ENCODE data around the gene CAMK2D. TPM values are rescaled to one million over a fixed set of nuclear protein-coding genes. Genes with fewer than 3 reads are reported as not detected.

The CAMK2D gene
- total and polyA plus RNA-seq, 2 donors from 2014 or later = 9.1 to 34.7 TPM

- Histone ChIP-seq H3K4me3 (ENCODE audit: low read length in 3 of 3) (no peak overlapping the region), H3K9me3 (ENCODE audit: control insufficient read depth in 2 of 3, insufficient read depth in 1 of 3, low read length in 3 of 3) (no peaks in the 10 kb centered on the region), H3K36me3 (ENCODE audit: control insufficient read depth in 2 of 3, insufficient read depth in 3 of 3, low read length in 3 of 3) (no peaks in the 10 kb centered on the region), H3K27me3 (ENCODE audit: control insufficient read depth, insufficient read depth, low read length) (no peaks in the 10 kb centered on the region), H3K9ac (ENCODE audit: low read length in 3 of 3) (no peak overlapping the region), H3K27ac (ENCODE audit: low read depth in 2 of 2, low read length in 2 of 2) (no peak overlapping the region), H3K4me1 (ENCODE audit: control insufficient read depth in 2 of 3, insufficient read depth in 2 of 3, low read depth in 1 of 3, low read length in 3 of 3) (peaks cover 0 to 3% (median 0%) of the 10 kb centered on the region in 3 donors)
- DNase-seq (no peak), FAIRE-seq (no peak)
- TF ChIP-seq, protein P1, sequence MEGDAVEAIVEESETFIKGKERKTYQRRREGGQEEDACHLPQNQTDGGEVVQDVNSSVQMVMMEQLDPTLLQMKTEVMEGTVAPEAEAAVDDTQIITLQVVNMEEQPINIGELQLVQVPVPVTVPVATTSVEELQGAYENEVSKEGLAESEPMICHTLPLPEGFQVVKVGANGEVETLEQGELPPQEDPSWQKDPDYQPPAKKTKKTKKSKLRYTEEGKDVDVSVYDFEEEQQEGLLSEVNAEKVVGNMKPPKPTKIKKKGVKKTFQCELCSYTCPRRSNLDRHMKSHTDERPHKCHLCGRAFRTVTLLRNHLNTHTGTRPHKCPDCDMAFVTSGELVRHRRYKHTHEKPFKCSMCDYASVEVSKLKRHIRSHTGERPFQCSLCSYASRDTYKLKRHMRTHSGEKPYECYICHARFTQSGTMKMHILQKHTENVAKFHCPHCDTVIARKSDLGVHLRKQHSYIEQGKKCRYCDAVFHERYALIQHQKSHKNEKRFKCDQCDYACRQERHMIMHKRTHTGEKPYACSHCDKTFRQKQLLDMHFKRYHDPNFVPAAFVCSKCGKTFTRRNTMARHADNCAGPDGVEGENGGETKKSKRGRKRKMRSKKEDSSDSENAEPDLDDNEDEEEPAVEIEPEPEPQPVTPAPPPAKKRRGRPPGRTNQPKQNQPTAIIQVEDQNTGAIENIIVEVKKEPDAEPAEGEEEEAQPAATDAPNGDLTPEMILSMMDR (IDR thresholded peaks at IDR 0.05; ENCODE audit: borderline replicate concordance, extremely low read depth, insufficient read depth) = no peak
- intact Hi-C loops (cut with DNase I) = no loop called here
These were observed 290.2 kb downstream of the CAMK2D start for GRCh38 chr4:113471146-113471860.

DNA sequence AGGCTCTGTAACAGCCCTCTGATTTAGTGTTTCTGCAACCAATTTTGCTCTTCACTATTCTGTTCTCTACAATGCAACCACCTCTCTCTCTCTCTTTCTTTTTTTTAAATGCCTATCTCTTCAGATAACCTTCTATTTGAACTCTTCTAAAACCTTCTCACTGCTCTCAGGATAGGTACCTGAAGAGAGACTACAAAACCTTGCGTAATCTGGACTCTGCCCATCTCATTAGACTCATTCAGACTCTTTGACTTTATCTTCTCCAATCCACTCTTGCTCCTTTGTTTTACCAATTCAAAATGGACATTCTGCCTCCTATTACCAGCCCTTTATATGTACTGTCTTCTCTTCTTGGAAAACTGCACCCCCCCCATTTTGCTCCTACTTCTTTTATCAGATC lies 291.6 kb downstream of the CAMK2D start:
- intact Hi-C loops (cut with DNase I) = no loop called here
- FAIRE-seq = no peak
- H3K27ac ChIP-seq (ENCODE audit: low read depth in 2 of 2, low read length in 2 of 2) = no peak overlapping the region

GRCh38 chr4:113469023-113469390 lies 292.5 kb downstream of the CAMK2D start:
- H3K9me3 ChIP-seq (ENCODE audit: control insufficient read depth in 2 of 3, insufficient read depth in 1 of 3, low read length in 3 of 3) = no peaks in the 10 kb centered on the region
- TF ChIP-seq, protein P1 (IDR thresholded peaks at IDR 0.05; ENCODE audit: borderline replicate concordance, extremely low read depth, insufficient read depth) = no peak
- no peak for FAIRE-seq
- H3K36me3 ChIP-seq (ENCODE audit: control insufficient read depth in 2 of 3, insufficient read depth in 3 of 3, low read length in 3 of 3) = peaks cover 0 to 2% (median 0%) of the 10 kb centered on the region in 3 donors
- no peak overlapping the region for H3K9ac ChIP-seq (ENCODE audit: low read length in 3 of 3)
- intact Hi-C loops (cut with DNase I) = no loop called here
- no peaks in the 10 kb centered on the region for H3K27me3 ChIP-seq (ENCODE audit: control insufficient read depth, insufficient read depth, low read length)
- peaks cover 0 to 3% (median 0%) of the 10 kb centered on the region in 3 donors for H3K4me1 ChIP-seq (ENCODE audit: control insufficient read depth in 2 of 3, insufficient read depth in 2 of 3, low read depth in 1 of 3, low read length in 3 of 3)
- no peak overlapping the region for H3K27ac ChIP-seq (ENCODE audit: low read depth in 2 of 2, low read length in 2 of 2)
- DNase-seq = no peak
- no peak overlapping the region for H3K4me3 ChIP-seq (ENCODE audit: low read length in 3 of 3)

More for the DNA sequence above, 291.6 kb downstream of the CAMK2D start:
- TF ChIP-seq, protein P1 (IDR thresholded peaks at IDR 0.05; ENCODE audit: borderline replicate concordance, extremely low read depth, insufficient read depth) = no peak
- Histone ChIP-seq H3K9ac (ENCODE audit: low read length in 3 of 3) (no peak overlapping the region), H3K27me3 (ENCODE audit: control insufficient read depth, insufficient read depth, low read length) (no peaks in the 10 kb centered on the region), H3K36me3 (ENCODE audit: control insufficient read depth in 2 of 3, insufficient read depth in 3 of 3, low read length in 3 of 3) (no peaks in the 10 kb centered on the region), H3K4me3 (ENCODE audit: low read length in 3 of 3) (no peak overlapping the region), H3K9me3 (ENCODE audit: control insufficient read depth in 2 of 3, insufficient read depth in 1 of 3, low read length in 3 of 3) (no peaks in the 10 kb centered on the region), H3K4me1 (ENCODE audit: control insufficient read depth in 2 of 3, insufficient read depth in 2 of 3, low read depth in 1 of 3, low read length in 3 of 3) (peaks cover 0 to 3% (median 0%) of the 10 kb centered on the region in 3 donors)
- no peak for DNase-seq
